Osteocyte (in vitro differentiated cells): Measurements from ENCODE around the gene PPP4C. TPM values are rescaled to one million over a fixed set of nuclear protein-coding genes. Genes with fewer than 3 reads are reported as not detected.

ENCODE experiments used
- DNase-seq: peaks from one replicate; pipeline ENCODE4 v3.0.0; 2021; ENCODE audit warnings: mixed read lengths; ENCODE audit not compliant: unreplicated experiment; ENCODE audit errors: extremely low spot score
- H3K27ac Mint-ChIP-seq: one replicate; pipeline ENCODE4 v1.8.0; 2021; ENCODE audit warnings: mild to moderate bottlenecking, mixed read lengths; ENCODE audit not compliant: unreplicated experiment
- H3K27me3 Mint-ChIP-seq: one replicate; pipeline ENCODE4 v1.8.0; 2021; ENCODE audit warnings: mixed read lengths; ENCODE audit not compliant: unreplicated experiment
- H3K36me3 Mint-ChIP-seq: one replicate; pipeline ENCODE4 v1.8.0; 2021; ENCODE audit warnings: mixed read lengths; ENCODE audit not compliant: unreplicated experiment
- H3K4me1 Mint-ChIP-seq: one replicate; pipeline ENCODE4 v1.8.0; 2021; ENCODE audit warnings: mixed read lengths; ENCODE audit not compliant: unreplicated experiment
- H3K4me3 Mint-ChIP-seq: one replicate; pipeline ENCODE4 v1.8.0; 2021; ENCODE audit warnings: mild to moderate bottlenecking, moderate library complexity, mixed read lengths; ENCODE audit not compliant: unreplicated experiment
- H3K9me3 Mint-ChIP-seq: one replicate; pipeline ENCODE4 v1.8.0; 2021; ENCODE audit warnings: mixed read lengths; ENCODE audit not compliant: unreplicated experiment
- CTCF ChIP-seq: fragments of 200-600 bp; sonication (generic); IDR thresholded peaks from 2 replicates; pipeline ENCODE4 v1.5.0; 2021; ENCODE audit warnings: antibody characterized with exemption, mild to moderate bottlenecking, moderate library complexity
- total RNA-seq: library from RNA; stranded (reverse); gene quantifications from 2 replicates; pipeline ENCODE4 v1.2.1, GENCODE V29; 2021

PPP4C gene
- total RNA-seq, 1 donor from 2014 or later = 102 TPM

GRCh38 chr16:30117768-30118167, 42.0 kb downstream of the PPP4C start:
- Mint-ChIP-seq H3K27me3 (no peaks in the 10 kb centered on the region), H3K4me1 (peaks cover 20% of the 10 kb centered on the region)
- DNase-seq = no peak

GRCh38 chr16:30119428-30119827, 43.6 kb downstream of the PPP4C start:
- H3K9me3 Mint-ChIP-seq = no peaks in the 10 kb centered on the region
- H3K36me3 Mint-ChIP-seq = peaks cover 8% of the 10 kb centered on the region
- no peaks in the 10 kb centered on the region for H3K27me3 Mint-ChIP-seq
- no peak for DNase-seq
- no peak overlapping the region for H3K27ac Mint-ChIP-seq
- peaks cover 20% of the 10 kb centered on the region for H3K4me1 Mint-ChIP-seq
- TF ChIP-seq CTCF = no peak
- H3K4me3 Mint-ChIP-seq = no peak overlapping the region

More at GRCh38 chr16:30117768-30118167, 42.0 kb downstream of the PPP4C start:
- Mint-ChIP-seq H3K9me3 (no peaks in the 10 kb centered on the region), H3K4me3 (no peak overlapping the region), H3K27ac (no peak overlapping the region), H3K36me3 (peaks cover 8% of the 10 kb centered on the region)
- no peak for TF ChIP-seq CTCF

- Mint-ChIP-seq H3K4me3 (no peak overlapping the region), H3K27ac (no peak overlapping the region), H3K9me3 (no peaks in the 10 kb centered on the region), H3K36me3 (peaks cover 5% of the 10 kb centered on the region), H3K4me1 (peaks cover 22% of the 10 kb centered on the region), H3K27me3 (no peaks in the 10 kb centered on the region)
- no peak for TF ChIP-seq CTCF
- no peak for DNase-seq
These were observed 44.7 kb downstream of the PPP4C start for GRCh38 chr16:30120340-30121105.

GRCh38 chr16:30121741-30122571, 46.2 kb downstream of the PPP4C start:
- no peak for TF ChIP-seq CTCF
- H3K27me3 Mint-ChIP-seq = no peaks in the 10 kb centered on the region

GRCh38 chr16:30122604-30123160, 46.9 kb downstream of the PPP4C start:
- Mint-ChIP-seq H3K27me3 (no peaks in the 10 kb centered on the region), H3K9me3 (no peaks in the 10 kb centered on the region), H3K27ac (peak overlapping the region; percentile 82), H3K36me3 (peaks cover 5% of the 10 kb centered on the region), H3K4me3 (peak overlapping the region; percentile 86), H3K4me1 (peaks cover 22% of the 10 kb centered on the region)
- DNase-seq = no peak
- TF ChIP-seq CTCF = no peak

More at GRCh38 chr16:30121741-30122571, 46.2 kb downstream of the PPP4C start:
- Mint-ChIP-seq H3K27ac (peak overlapping the region; percentile 85), H3K4me3 (peak overlapping the region; percentile 86), H3K36me3 (peaks cover 5% of the 10 kb centered on the region), H3K9me3 (no peaks in the 10 kb centered on the region), H3K4me1 (peaks cover 22% of the 10 kb centered on the region)
- DNase-seq = no peak
